Stimulated activated CD8-positive, alpha-beta memory T cell treated with anti-CD3 and anti-CD28 coated beads, Interleukin-12 subunit alpha, Interleukin-12 subunit beta, amount 100 ng/mL, for 4 hours (primary cell): Measurements from ENCODE around the gene ZFP57.

Source experiments
- DNase-seq: peaks from one replicate; pipeline ENCODE4 v3.0.0-alpha.2; 2020; ENCODE audit warnings: low read depth

Gene ZFP57

DNA sequence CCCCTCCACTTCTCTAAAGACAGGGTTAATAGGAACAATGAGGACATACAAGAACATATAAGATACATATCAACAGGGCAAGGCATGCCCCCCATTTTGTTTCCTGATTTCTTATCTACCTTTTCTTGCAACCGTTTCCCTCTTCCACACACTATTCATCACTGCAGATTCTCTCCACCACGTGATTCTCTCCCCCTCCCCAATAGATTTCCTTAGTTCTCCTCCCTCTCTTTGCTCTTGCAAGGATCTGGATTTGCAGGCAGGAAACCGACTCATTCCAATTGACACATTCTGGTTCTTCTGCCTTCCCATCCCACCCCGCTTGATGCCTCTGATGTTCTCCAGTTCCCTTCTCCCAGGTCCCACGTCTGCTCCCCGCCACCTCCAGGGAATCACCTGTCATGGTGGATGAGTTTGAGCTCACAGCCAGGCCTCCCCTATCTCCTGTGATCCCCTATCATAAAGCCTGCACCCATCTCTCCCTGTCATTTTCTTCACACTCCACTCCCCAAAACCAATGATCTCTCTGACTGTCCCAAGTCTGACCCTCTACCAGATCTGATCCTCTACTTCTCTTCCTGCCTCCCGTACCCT lies 55.5 kb downstream of the ZFP57 start:
- no peak for DNase-seq

GRCh38 chr6:29624520-29624961 lies 56.4 kb downstream of the ZFP57 start:
- DNase-seq = no peak
